Smooth muscle cell of the pulmonary artery (primary cell): Measurements from ENCODE around the gene FUT9. TPM values are rescaled to one million over a fixed set of nuclear protein-coding genes. Genes with fewer than 3 reads are reported as not detected.

Experiments used
- total RNA-seq: library from RNA; depleted of rRNA; stranded (reverse); fragments of >200 nt; gene quantifications from 2 replicates; pipeline ENCODE4 v1.2.3, GENCODE V29; 2014

Gene FUT9
- not detected in 2 replicates for total RNA-seq

DNA sequence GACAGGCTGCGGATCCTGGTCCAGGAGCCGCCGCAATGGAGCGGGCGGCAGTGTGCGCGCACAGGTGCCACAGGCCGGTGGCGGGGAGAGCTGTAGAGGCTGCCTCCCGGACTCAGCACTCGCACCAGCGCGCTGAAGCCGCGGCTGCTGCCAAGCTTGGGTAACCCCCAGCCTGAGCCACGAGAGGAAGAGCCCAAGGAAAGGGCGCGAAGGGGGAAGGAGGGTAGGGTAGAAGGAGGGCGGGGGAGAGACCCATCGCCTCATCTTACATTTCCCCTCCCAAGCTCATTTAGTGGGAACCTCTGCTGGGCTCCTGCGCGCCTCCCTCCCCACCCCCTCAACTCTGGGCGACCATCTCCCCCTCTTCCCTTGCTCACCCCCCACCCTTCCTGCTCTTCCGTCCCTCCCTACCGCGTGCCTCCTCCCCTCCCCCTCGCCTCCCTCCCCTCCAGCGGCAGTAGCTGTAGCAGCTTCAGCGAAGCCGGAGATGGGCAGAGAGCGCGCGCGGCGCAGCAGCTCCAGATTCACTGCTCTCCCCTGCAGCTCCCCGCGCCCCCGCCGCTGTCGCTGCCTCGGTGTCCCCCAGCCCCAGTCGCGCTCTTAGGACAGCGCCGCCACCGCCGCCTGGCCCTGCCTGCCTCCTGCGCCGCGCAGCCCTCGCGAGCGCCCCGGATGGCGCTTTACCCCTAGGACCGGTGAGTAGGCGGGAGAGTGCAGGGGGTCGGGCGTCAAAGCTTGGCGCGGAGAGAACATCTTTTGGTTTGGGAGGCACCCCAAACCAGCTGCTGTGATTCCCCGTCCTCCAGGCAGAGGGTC is at the start of gene FUT9:
TSS of gene FUT9 (plus strand) at position 457 of the 816 bp plus-strand sequence. CDS start 187,182 bp downstream, outside the sequence.

